Caki2 (cell line): ENCODE results near the gene NOC2L. TPM values are rescaled to one million over a fixed set of nuclear protein-coding genes. Genes with fewer than 3 reads are reported as not detected.
"Not testable (repeated sequence)": the region's sequence is repeated elsewhere in the genome, so short reads cannot be mapped to it uniquely, and the experiment has no call there.

ENCODE experiments used
- DNase-seq: peaks from one replicate; pipeline ENCODE4 v3.0.0-alpha.2; 2015; ENCODE audit warnings: low read depth
- in situ Hi-C: cut with HindIII; loops from 2 replicates; pipeline ENCODE4 v1.10.0; 2016; ENCODE audit warnings: low sequenced_read_pairs, low pct_unique_long_range_greater_than_20kb, mixed read lengths
- total RNA-seq: library from RNA; depleted of rRNA; stranded (reverse); fragments of >200 nt; shearing (Covaris generic); gene quantifications from 2 replicates; pipeline ENCODE4 v1.2.3, GENCODE V29; 2014; ENCODE audit warnings: low replicate concordance

Gene NOC2L
- total RNA-seq, 1 experiment from 2014 or later: 140 TPM

DNA sequence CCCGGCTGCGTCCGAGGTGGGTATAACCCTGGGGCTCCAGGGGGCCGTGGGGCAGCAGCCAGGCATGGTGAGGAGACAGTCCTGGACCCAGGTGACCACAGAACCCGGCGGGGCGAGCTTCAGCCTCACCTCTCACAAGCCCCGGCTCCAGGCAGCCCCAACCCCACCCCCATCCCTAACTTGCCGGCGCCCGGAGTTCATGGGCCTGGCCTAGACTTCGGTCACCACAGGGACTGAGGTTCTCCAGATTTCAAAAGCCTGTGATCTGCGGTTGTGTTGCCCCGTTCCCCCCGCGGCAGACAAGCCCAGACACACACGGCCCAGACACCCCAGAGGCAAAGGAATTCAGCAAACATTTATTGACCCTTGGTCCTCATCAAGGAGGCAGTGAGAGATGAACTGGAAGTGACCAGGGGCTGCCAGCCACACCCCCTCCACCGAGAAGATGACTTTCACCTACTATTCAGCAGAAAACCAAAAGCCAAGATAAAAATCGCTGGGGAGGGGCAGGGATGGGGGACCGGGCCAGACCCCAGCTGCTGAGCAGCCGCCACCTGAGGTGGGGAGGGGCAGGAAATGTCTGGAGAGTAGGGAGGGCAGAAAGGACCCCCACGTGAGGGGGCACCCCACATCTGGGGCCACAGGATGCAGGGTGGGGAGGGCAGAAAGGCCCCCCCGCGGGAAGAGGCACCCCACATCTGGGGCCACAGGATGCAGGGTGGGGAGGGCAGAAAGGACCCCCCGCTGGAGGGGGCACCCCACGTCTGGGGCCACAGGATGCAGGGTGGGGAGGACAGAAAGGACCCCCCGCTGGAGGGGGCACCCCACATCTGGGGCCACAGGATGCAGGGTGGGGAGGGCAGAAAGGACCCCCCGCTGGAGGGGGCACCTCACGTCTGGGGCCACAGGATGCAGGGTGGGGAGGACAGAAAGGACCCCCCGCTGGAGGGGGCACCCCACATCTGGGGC, 36.9 kb upstream of the NOC2L start:
- DNase-seq: no peak
- in situ Hi-C loops: no loop called here

- in situ Hi-C loops: not testable (repeated sequence)
Observed at GRCh38 chr1:994546-994945, 35.5 kb upstream of the NOC2L start.

DNA sequence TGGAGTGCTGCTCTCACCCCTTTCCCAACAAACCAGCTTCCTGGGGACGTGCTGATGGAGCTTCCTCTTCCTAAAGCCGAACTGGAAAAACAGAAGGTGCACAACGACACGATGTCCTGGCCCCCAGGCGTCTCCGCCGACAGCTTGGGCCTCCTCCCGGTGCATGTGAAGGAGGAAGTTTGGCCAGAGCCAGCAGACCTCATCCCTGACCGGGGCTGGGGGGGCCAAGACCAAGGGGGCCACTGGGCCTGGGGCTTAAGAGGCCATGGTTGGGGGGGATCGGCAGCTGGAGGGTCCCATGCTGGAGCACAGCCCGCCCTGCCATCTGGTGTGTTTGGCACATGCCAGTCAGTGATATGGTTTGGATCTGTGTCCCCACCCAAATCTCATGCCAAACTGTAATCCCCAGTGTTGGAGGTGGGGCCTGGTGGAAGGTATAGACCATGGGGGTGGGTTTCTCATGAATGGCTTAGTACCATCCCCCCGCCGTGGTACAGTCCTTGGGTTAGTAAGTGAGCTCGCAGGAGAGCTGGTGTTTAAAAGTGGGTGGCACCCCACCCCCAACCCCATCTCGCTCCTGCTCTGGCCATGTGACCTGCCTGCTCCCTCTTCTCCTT, 34.4 kb upstream of the NOC2L start:
- in situ Hi-C loops: no loop called here
- DNase-seq: no peak

More at GRCh38 chr1:994546-994945, 35.5 kb upstream of the NOC2L start:
- not testable (repeated sequence) for DNase-seq

DNA sequence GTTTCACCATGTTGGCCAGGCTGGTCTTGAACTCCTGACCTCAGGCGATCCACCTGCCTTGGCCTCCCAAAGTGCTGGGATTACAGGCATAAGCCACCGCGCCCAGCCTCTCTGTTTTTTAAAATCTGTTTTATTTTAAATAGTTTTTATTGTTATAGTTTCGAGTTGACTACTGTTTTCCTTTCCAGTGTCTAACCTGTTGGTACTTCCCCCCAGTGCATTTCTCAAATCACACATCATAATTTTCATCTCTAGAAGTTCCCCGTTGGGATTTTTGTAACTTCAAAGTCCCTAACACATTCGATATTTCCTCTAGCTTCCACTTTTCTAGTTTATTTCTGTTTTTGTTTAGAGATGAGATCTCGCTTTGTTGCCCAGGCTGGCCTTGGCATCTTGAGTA, 33.3 kb upstream of the NOC2L start:
- in situ Hi-C loops: no loop called here
- no peak for DNase-seq

GRCh38 chr1:991895-992294, 32.8 kb upstream of the NOC2L start:
- in situ Hi-C loops: no loop called here

DNA sequence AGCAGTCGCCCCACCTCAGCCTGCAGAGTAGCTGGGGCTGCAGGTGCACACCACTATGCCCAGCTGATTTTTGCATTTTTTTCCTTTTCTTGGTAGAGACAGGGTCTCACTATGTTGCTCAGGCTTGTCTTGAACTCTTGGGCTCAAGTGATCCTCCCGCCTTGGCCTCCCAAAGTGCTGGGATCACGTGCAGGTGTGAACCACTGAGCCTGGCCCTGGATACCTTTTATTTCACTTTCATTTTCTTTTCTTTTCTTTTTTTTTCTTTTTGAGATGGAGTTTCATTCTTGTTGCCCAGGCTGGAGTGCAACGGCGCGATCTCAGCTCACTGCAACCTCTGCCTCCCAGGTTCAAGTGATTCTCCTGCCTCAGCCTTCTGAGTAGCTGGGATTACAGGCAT, 32.2 kb upstream of the NOC2L start:
- DNase-seq, in situ Hi-C loops: not testable (repeated sequence)

More at GRCh38 chr1:991895-992294, 32.8 kb upstream of the NOC2L start:
- no peak for DNase-seq

DNA sequence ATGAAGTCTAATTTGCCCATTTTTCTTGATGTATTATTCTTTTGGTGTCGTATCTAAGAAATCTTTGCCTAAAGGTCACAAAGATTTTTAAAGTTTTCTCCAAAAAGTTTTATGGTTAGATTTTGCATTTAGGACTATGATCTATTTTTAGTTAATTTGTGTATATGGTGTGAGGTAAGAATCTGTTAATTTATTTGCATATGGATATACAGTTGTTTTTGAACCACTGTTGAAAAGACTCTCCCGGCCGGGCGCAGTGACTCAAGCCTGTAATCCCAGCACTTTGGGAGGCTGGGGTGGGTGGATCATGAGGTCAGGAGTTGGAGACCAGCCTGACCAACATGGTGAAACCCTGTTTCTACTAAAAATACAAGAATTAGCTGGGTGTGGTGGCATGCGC, 29.0 kb upstream of the NOC2L start:
- in situ Hi-C loops, DNase-seq: not testable (repeated sequence)

GRCh38 chr1:985126-985525, 26.1 kb upstream of the NOC2L start:
- in situ Hi-C loops: no loop called here
- no peak for DNase-seq

GRCh38 chr1:984476-984814, 25.4 kb upstream of the NOC2L start:
- in situ Hi-C loops: no loop called here
- DNase-seq: no peak

GRCh38 chr1:983798-984475, 24.9 kb upstream of the NOC2L start:
- in situ Hi-C loops: no loop called here
- no peak for DNase-seq

- in situ Hi-C loops: no loop called here
- no peak for DNase-seq
Observed at GRCh38 chr1:982765-983436, 23.8 kb upstream of the NOC2L start.

GRCh38 chr1:981955-982558, 23.0 kb upstream of the NOC2L start, which contains the start of gene PERM1:
Gene PERM1 (minus strand): TSS chr1:982093. CDS start chr1:981029, 1,064 bp downstream.
- DNase-seq: no peak
- in situ Hi-C loops: no loop called here

GRCh38 chr1:981491-981954, 22.5 kb upstream of the NOC2L start:
- in situ Hi-C loops: no loop called here
- no peak for DNase-seq

GRCh38 chr1:980602-981395, 21.7 kb upstream of the NOC2L start:
- DNase-seq: no peak
- in situ Hi-C loops: no loop called here

- DNase-seq: no peak
- in situ Hi-C loops: no loop called here
Observed at GRCh38 chr1:980137-980571, 21.1 kb upstream of the NOC2L start.

- in situ Hi-C loops: no loop called here
- DNase-seq: no peak
Observed at GRCh38 chr1:979744-980072, 20.7 kb upstream of the NOC2L start.
